Measurements from ENCODE around the gene BICD2.

Gene BICD2

GRCh38 chr9:92780206-92780605 lies 15.6 kb upstream of the BICD2 start:
- H3K4me2 ChIP-seq (ENCODE audit: insufficient read depth, low read length, poor library complexity, severe bottlenecking) = no peak overlapping the region
- H3K18ac ChIP-seq (ENCODE audit: low read length) = no peak overlapping the region
- H3K9ac ChIP-seq (ENCODE audit: low read depth, low read length, poor library complexity) = no peak overlapping the region
- no peak overlapping the region for H4K91ac ChIP-seq (ENCODE audit: low read depth, low read length, poor library complexity)
- no peak overlapping the region for H3K4ac ChIP-seq (ENCODE audit: low read length)
- no peaks in the 10 kb centered on the region for H3K4me1 ChIP-seq (ENCODE audit: control insufficient read depth in 2 of 2, insufficient read depth in 1 of 2, low read depth in 1 of 2, low read length in 2 of 2)
- peaks cover 0 to 8% (median 0%) of the 10 kb centered on the region in 3 experiments for H3K27me3 ChIP-seq (ENCODE audit: control insufficient read depth in 3 of 3, insufficient read depth in 3 of 3, low read depth in 1 of 3, low read length in 3 of 3)
- H2BK120ac ChIP-seq (ENCODE audit: low read depth, low read length) = no peak overlapping the region
- H2BK15ac ChIP-seq (ENCODE audit: low read length) = no peak overlapping the region
- H3K4me3 ChIP-seq (ENCODE audit: low read length in 2 of 2) = no peak overlapping the region
- no peak overlapping the region for H3K27ac ChIP-seq (replicated peaks; ENCODE audit: low read length)
- no peaks in the 10 kb centered on the region for H3K36me3 ChIP-seq (replicated peaks in 1 of 2; ENCODE audit: control insufficient read depth in 2 of 2, insufficient read depth in 2 of 2, low read length in 2 of 2)
- no peak overlapping the region for H2BK12ac ChIP-seq (ENCODE audit: low read length)
- no peak overlapping the region for H3K23ac ChIP-seq (ENCODE audit: low read depth, low read length, poor library complexity)
- no peak overlapping the region for H3K14ac ChIP-seq (ENCODE audit: low read length)
- H3K9me3 ChIP-seq (replicated peaks in 1 of 2; ENCODE audit: control insufficient read depth in 2 of 2, insufficient read depth in 1 of 2, low read depth in 1 of 2, low read length in 2 of 2) = peaks cover 2 to 3% of the 10 kb centered on the region in 2 donors
- no peak for DNase-seq (ENCODE audit: low spot score)
- no peak overlapping the region for H4K8ac ChIP-seq (ENCODE audit: low read depth, low read length)
- no peak overlapping the region for H2BK5ac ChIP-seq (ENCODE audit: low read length)
- no peak overlapping the region for H2AFZ ChIP-seq (ENCODE audit: low read length)
- no peak overlapping the region for H2AK5ac ChIP-seq (ENCODE audit: low read depth, low read length)
- no peaks in the 10 kb centered on the region for H3K79me1 ChIP-seq (ENCODE audit: low read depth, low read length)

GRCh38 chr9:92775466-92775865 lies 10.8 kb upstream of the BICD2 start:
- Histone ChIP-seq H3K4ac (ENCODE audit: low read length) (no peak overlapping the region), H2BK120ac (ENCODE audit: low read depth, low read length) (no peak overlapping the region), H3K4me1 (ENCODE audit: control insufficient read depth in 2 of 2, insufficient read depth in 1 of 2, low read depth in 1 of 2, low read length in 2 of 2) (peaks cover 2 to 6% of the 10 kb centered on the region in 2 donors), H3K36me3 (replicated peaks in 1 of 2; ENCODE audit: control insufficient read depth in 2 of 2, insufficient read depth in 2 of 2, low read length in 2 of 2) (no peaks in the 10 kb centered on the region), H3K14ac (ENCODE audit: low read length) (no peak overlapping the region), H4K91ac (ENCODE audit: low read depth, low read length, poor library complexity) (no peak overlapping the region), H3K9me3 (replicated peaks in 1 of 2; ENCODE audit: control insufficient read depth in 2 of 2, insufficient read depth in 1 of 2, low read depth in 1 of 2, low read length in 2 of 2) (peaks cover 0 to 2% of the 10 kb centered on the region in 2 donors), H3K18ac (ENCODE audit: low read length) (no peak overlapping the region), H3K27ac (replicated peaks; ENCODE audit: low read length) (no peak overlapping the region), H3K79me1 (ENCODE audit: low read depth, low read length) (no peaks in the 10 kb centered on the region), H3K4me2 (ENCODE audit: insufficient read depth, low read length, poor library complexity, severe bottlenecking) (no peak overlapping the region), H3K27me3 (ENCODE audit: control insufficient read depth in 3 of 3, insufficient read depth in 3 of 3, low read depth in 1 of 3, low read length in 3 of 3) (no peaks in the 10 kb centered on the region), H2AFZ (ENCODE audit: low read length) (no peak overlapping the region), H3K4me3 (ENCODE audit: low read length in 2 of 2) (no peak overlapping the region), H2AK5ac (ENCODE audit: low read depth, low read length) (no peak overlapping the region), H3K9ac (ENCODE audit: low read depth, low read length, poor library complexity) (no peak overlapping the region), H2BK15ac (ENCODE audit: low read length) (no peak overlapping the region), H3K23ac (ENCODE audit: low read depth, low read length, poor library complexity) (no peak overlapping the region), H4K8ac (ENCODE audit: low read depth, low read length) (no peak overlapping the region), H2BK5ac (ENCODE audit: low read length) (no peak overlapping the region), H2BK12ac (ENCODE audit: low read length) (no peak overlapping the region)
- DNase-seq (ENCODE audit: low spot score) = no peak
- no CpG with 5 or more reads among the region's 5 CpGs for WGBS, 2 donors (ENCODE audit: extremely low coverage in 2 of 2, insufficient read length in 2 of 2, insufficient replicate concordance in 1 of 2)

GRCh38 chr9:92774274-92774673 lies 9.6 kb upstream of the BICD2 start:
- H3K4me1 ChIP-seq (ENCODE audit: control insufficient read depth in 2 of 2, insufficient read depth in 1 of 2, low read depth in 1 of 2, low read length in 2 of 2) = peaks cover 3 to 6% of the 10 kb centered on the region in 2 donors
- no peaks in the 10 kb centered on the region for H3K36me3 ChIP-seq (replicated peaks in 1 of 2; ENCODE audit: control insufficient read depth in 2 of 2, insufficient read depth in 2 of 2, low read length in 2 of 2)
- no peak overlapping the region for H2BK12ac ChIP-seq (ENCODE audit: low read length)
- H2AFZ ChIP-seq (ENCODE audit: low read length) = no peak overlapping the region
- H2AK5ac ChIP-seq (ENCODE audit: low read depth, low read length) = no peak overlapping the region
- peaks cover 0 to 2% of the 10 kb centered on the region in 2 donors for H3K9me3 ChIP-seq (replicated peaks in 1 of 2; ENCODE audit: control insufficient read depth in 2 of 2, insufficient read depth in 1 of 2, low read depth in 1 of 2, low read length in 2 of 2)
- no peak overlapping the region for H3K4me2 ChIP-seq (ENCODE audit: insufficient read depth, low read length, poor library complexity, severe bottlenecking)
- no peak overlapping the region for H3K18ac ChIP-seq (ENCODE audit: low read length)
- no peak overlapping the region for H2BK120ac ChIP-seq (ENCODE audit: low read depth, low read length)
- no CpG with 5 or more reads among the region's 1 CpG for WGBS, 2 donors (ENCODE audit: extremely low coverage in 2 of 2, insufficient read length in 2 of 2, insufficient replicate concordance in 1 of 2)
- H3K9ac ChIP-seq (ENCODE audit: low read depth, low read length, poor library complexity) = no peak overlapping the region
- H2BK5ac ChIP-seq (ENCODE audit: low read length) = no peak overlapping the region
- no peak overlapping the region for H4K91ac ChIP-seq (ENCODE audit: low read depth, low read length, poor library complexity)
- H3K4ac ChIP-seq (ENCODE audit: low read length) = no peak overlapping the region
- no peak overlapping the region for H4K8ac ChIP-seq (ENCODE audit: low read depth, low read length)
- DNase-seq (ENCODE audit: low spot score) = no peak
- no peak overlapping the region for H3K14ac ChIP-seq (ENCODE audit: low read length)
- H3K4me3 ChIP-seq (ENCODE audit: low read length in 2 of 2) = no peak overlapping the region
- no peak overlapping the region for H3K27ac ChIP-seq (replicated peaks; ENCODE audit: low read length)
- no peaks in the 10 kb centered on the region for H3K27me3 ChIP-seq (ENCODE audit: control insufficient read depth in 3 of 3, insufficient read depth in 3 of 3, low read depth in 1 of 3, low read length in 3 of 3)
- no peak overlapping the region for H3K23ac ChIP-seq (ENCODE audit: low read depth, low read length, poor library complexity)
- no peaks in the 10 kb centered on the region for H3K79me1 ChIP-seq (ENCODE audit: low read depth, low read length)
- no peak overlapping the region for H2BK15ac ChIP-seq (ENCODE audit: low read length)

GRCh38 chr9:92773810-92774209 lies 9.2 kb upstream of the BICD2 start:
- no CpG with 5 or more reads among the region's 3 CpGs for WGBS, 2 donors (ENCODE audit: extremely low coverage in 2 of 2, insufficient read length in 2 of 2, insufficient replicate concordance in 1 of 2)
- Histone ChIP-seq H2AK5ac (ENCODE audit: low read depth, low read length) (no peak overlapping the region), H3K36me3 (replicated peaks in 1 of 2; ENCODE audit: control insufficient read depth in 2 of 2, insufficient read depth in 2 of 2, low read length in 2 of 2) (no peaks in the 10 kb centered on the region), H2BK15ac (ENCODE audit: low read length) (no peak overlapping the region), H2BK5ac (ENCODE audit: low read length) (no peak overlapping the region), H3K9me3 (replicated peaks in 1 of 2; ENCODE audit: control insufficient read depth in 2 of 2, insufficient read depth in 1 of 2, low read depth in 1 of 2, low read length in 2 of 2) (peaks cover 0 to 1% of the 10 kb centered on the region in 2 donors), H2BK12ac (ENCODE audit: low read length) (no peak overlapping the region), H2BK120ac (ENCODE audit: low read depth, low read length) (no peak overlapping the region), H3K27me3 (ENCODE audit: control insufficient read depth in 3 of 3, insufficient read depth in 3 of 3, low read depth in 1 of 3, low read length in 3 of 3) (no peaks in the 10 kb centered on the region), H4K91ac (ENCODE audit: low read depth, low read length, poor library complexity) (no peak overlapping the region), H3K27ac (replicated peaks; ENCODE audit: low read length) (no peak overlapping the region), H3K4me3 (ENCODE audit: low read length in 2 of 2) (no peak overlapping the region), H3K79me1 (ENCODE audit: low read depth, low read length) (no peaks in the 10 kb centered on the region), H2AFZ (ENCODE audit: low read length) (no peak overlapping the region), H3K4me1 (ENCODE audit: control insufficient read depth in 2 of 2, insufficient read depth in 1 of 2, low read depth in 1 of 2, low read length in 2 of 2) (peaks cover 3 to 6% of the 10 kb centered on the region in 2 donors), H4K8ac (ENCODE audit: low read depth, low read length) (no peak overlapping the region), H3K4me2 (ENCODE audit: insufficient read depth, low read length, poor library complexity, severe bottlenecking) (no peak overlapping the region), H3K4ac (ENCODE audit: low read length) (no peak overlapping the region), H3K9ac (ENCODE audit: low read depth, low read length, poor library complexity) (no peak overlapping the region), H3K18ac (ENCODE audit: low read length) (no peak overlapping the region), H3K14ac (ENCODE audit: low read length) (no peak overlapping the region), H3K23ac (ENCODE audit: low read depth, low read length, poor library complexity) (no peak overlapping the region)
- DNase-seq (ENCODE audit: low spot score) = no peak

All from neuronal stem cell (in vitro differentiated cells).